Nephron progenitor cell (in vitro differentiated cells): ENCODE data around the gene SUCO.

Source experiments
- DNase-seq: peaks from one replicate; pipeline ENCODE4 v3.0.0; 2021
- H3K27ac Mint-ChIP-seq: 2 replicates; pipeline ENCODE4 v1.8.0; 2021; ENCODE audit warnings: mild to moderate bottlenecking, moderate library complexity, mixed read lengths
- H3K27me3 Mint-ChIP-seq: 2 replicates; pipeline ENCODE4 v1.8.0; 2021; ENCODE audit warnings: mild to moderate bottlenecking, low read depth, mixed read lengths; ENCODE audit not compliant: poor library complexity
- H3K36me3 Mint-ChIP-seq: 2 replicates; pipeline ENCODE4 v1.8.0; 2021; ENCODE audit warnings: low read depth, mixed read lengths
- H3K4me1 Mint-ChIP-seq: 2 replicates; pipeline ENCODE4 v1.8.0; 2021; ENCODE audit warnings: mixed read lengths
- H3K4me3 Mint-ChIP-seq: 2 replicates; pipeline ENCODE4 v1.8.0; 2021; ENCODE audit warnings: mild to moderate bottlenecking, moderate library complexity, mixed read lengths
- H3K9me3 Mint-ChIP-seq: 2 replicates; pipeline ENCODE4 v1.8.0; 2021; ENCODE audit warnings: mild to moderate bottlenecking, moderate library complexity, mixed read lengths
- TF ChIP-seq, protein P1 (sequence below): fragments of 200-600 bp; sonication (generic); IDR thresholded peaks from 2 replicates; pipeline ENCODE4 v1.5.0; 2021; ENCODE audit warnings: antibody characterized with exemption

SUCO gene

DNA sequence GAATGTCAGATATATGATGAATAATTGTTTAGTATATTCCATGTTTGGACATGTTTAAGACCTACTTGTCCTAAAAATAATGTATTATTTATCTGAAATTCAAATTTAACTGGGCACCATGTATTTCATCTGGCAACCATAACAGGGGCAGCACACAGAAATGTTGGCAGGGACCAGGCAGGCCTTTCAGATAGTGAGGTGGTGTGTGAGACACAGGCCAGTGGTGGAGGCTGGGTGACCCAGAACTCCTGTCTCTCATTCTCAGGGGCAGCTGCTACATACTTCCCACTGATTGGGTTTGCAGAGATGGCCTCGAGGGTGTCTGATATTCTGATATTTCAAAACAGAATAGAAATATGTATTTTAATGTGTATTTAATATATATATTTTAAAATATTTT is 124.6 kb downstream of the SUCO start:
- H3K27me3 Mint-ChIP-seq, result no peaks in the 10 kb centered on the region
- no peak for DNase-seq
- TF ChIP-seq, protein P1, sequence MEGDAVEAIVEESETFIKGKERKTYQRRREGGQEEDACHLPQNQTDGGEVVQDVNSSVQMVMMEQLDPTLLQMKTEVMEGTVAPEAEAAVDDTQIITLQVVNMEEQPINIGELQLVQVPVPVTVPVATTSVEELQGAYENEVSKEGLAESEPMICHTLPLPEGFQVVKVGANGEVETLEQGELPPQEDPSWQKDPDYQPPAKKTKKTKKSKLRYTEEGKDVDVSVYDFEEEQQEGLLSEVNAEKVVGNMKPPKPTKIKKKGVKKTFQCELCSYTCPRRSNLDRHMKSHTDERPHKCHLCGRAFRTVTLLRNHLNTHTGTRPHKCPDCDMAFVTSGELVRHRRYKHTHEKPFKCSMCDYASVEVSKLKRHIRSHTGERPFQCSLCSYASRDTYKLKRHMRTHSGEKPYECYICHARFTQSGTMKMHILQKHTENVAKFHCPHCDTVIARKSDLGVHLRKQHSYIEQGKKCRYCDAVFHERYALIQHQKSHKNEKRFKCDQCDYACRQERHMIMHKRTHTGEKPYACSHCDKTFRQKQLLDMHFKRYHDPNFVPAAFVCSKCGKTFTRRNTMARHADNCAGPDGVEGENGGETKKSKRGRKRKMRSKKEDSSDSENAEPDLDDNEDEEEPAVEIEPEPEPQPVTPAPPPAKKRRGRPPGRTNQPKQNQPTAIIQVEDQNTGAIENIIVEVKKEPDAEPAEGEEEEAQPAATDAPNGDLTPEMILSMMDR, result no peak
- H3K4me3 Mint-ChIP-seq, result no peak overlapping the region
- no peaks in the 10 kb centered on the region for H3K4me1 Mint-ChIP-seq
- no peaks in the 10 kb centered on the region for H3K36me3 Mint-ChIP-seq
- no peak overlapping the region for H3K27ac Mint-ChIP-seq
- no peaks in the 10 kb centered on the region for H3K9me3 Mint-ChIP-seq

DNA sequence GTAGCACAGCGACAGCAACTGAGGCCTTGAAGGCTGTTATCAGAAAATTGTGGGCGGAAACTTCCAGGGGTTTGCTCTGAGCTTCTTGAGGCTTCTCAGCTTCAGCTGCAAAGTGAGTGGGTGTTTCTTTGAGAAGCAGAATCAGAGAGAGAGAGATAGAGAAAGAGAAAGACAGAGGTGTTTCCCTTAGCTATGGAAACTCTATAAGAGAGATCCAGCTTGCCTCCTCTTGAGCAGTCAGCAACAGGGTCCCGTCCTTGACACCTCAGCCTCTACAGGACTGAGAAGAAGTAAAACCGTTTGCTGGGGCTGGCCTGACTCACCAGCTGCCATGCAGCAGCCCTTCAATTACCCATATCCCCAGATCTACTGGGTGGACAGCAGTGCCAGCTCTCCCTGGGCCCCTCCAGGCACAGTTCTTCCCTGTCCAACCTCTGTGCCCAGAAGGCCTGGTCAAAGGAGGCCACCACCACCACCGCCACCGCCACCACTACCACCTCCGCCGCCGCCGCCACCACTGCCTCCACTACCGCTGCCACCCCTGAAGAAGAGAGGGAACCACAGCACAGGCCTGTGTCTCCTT is 126.0 kb downstream of the SUCO start, which contains the start of gene FASLG:
Gene FASLG, plus strand, starts transcription at position 233 of the 583 bp plus-strand sequence. Its CDS starts 99 bp downstream, at position 332.
- TF ChIP-seq, protein P1, result no peak
- no peak for DNase-seq
- Mint-ChIP-seq H3K27ac (no peak within 1 kb of the TSS), H3K4me3 (no peak within 1 kb of the TSS), H3K9me3 (peaks cover 5% of the 10 kb centered on the region), H3K27me3 (peaks cover 2% of the 10 kb centered on the region), H3K36me3 (peaks cover 4% of the 10 kb centered on the region), H3K4me1 (no peaks in the 10 kb centered on the region)

DNA sequence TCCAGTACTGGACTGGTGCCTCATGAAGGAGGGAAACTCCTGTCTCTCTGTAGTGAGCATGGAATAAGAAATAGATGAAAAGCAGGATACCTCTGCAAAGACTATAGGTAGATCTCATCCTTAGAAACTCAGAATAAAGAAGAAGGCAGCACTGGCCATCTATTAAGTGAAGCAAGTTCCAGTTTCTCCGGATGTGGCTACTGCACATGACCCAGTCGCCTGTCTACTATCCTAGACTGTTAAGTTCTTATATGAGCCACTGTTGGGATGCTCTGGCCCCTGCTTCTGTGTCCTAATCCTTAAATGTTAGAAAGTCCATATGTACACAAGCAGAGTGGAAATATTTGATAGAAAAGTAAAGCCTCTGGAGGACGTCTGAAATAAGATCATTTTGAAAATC is 128.2 kb downstream of the SUCO start:
- peaks cover 2% of the 10 kb centered on the region for H3K27me3 Mint-ChIP-seq
- no peak overlapping the region for H3K4me3 Mint-ChIP-seq
- TF ChIP-seq, protein P1, result no peak
- H3K27ac Mint-ChIP-seq, result no peak overlapping the region
- DNase-seq, result no peak
- peaks cover 5% of the 10 kb centered on the region for H3K9me3 Mint-ChIP-seq
- peaks cover 4% of the 10 kb centered on the region for H3K36me3 Mint-ChIP-seq
- H3K4me1 Mint-ChIP-seq, result no peaks in the 10 kb centered on the region
